Measurements from ENCODE around the gene PIGZ. TPM values are rescaled to one million over a fixed set of nuclear protein-coding genes. Genes with fewer than 3 reads are reported as not detected.

The PIGZ gene
- total RNA-seq, 1 donor: 4.0 TPM

DNA sequence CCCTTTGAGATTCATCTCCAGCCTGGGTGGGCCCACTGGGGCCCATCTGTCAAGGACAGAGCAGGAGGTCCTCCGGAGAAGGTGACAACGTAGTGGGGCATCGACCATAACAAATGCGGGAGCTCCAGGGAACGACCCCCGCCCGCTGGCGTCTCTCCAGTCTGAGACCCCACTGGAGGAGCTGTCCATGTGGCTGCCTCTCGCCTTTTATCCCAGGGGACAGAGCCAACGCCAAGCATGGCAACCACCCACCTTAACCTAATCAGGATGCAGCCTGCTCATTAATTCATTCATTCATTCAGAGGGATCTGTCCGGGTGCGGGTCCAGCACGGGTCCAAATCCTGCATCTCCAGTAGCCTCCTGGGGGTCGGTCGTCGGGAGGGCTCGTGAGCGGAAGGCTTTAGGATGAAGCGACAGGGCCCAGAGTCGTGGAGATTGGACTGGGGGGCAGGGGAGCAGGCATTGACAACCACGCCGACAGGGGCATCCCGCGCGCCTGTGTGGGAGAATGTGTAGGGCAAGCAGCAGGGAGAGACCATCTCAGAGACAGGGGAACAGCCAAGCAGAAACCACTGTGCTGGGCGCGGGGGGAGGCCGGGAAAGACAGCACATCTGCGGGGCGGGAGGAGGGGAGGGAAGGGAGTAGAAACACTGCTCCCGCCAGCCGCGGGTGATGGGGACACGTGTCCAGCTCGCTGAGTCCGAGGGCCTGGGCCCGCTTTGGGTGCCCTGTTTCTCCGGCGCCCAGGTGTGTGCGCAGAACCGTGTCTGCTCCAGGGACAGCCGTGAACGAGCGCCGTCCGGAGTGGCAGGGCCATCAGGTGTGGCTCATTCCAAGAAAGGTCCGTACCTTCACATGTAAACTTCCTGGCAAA, 1.9 kb downstream of the PIGZ start:
- H3K27ac ChIP-seq (ENCODE audit: low read depth, low read length): no peak overlapping the region
- no peak overlapping the region for H3K4me3 ChIP-seq (ENCODE audit: insufficient read depth, low read length)

DNA sequence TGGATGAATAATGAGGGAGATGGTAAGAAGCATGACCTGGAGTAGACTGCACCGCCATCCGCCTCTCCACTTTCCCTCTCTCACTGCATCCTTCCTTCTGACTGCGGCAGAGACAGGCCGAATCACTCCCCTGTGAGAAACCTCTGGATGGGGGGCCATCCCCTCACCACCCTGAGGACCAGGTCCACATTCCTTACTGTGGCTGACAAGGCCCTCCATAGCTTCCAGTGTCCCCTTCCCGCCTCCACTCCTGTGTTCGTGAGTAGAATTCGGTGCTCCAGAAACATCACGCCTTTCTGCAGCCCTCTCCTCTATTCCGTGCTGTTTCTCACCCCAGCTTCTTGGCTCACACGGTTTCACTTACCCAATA, 2.8 kb downstream of the PIGZ start:
- TF ChIP-seq, protein P1, sequence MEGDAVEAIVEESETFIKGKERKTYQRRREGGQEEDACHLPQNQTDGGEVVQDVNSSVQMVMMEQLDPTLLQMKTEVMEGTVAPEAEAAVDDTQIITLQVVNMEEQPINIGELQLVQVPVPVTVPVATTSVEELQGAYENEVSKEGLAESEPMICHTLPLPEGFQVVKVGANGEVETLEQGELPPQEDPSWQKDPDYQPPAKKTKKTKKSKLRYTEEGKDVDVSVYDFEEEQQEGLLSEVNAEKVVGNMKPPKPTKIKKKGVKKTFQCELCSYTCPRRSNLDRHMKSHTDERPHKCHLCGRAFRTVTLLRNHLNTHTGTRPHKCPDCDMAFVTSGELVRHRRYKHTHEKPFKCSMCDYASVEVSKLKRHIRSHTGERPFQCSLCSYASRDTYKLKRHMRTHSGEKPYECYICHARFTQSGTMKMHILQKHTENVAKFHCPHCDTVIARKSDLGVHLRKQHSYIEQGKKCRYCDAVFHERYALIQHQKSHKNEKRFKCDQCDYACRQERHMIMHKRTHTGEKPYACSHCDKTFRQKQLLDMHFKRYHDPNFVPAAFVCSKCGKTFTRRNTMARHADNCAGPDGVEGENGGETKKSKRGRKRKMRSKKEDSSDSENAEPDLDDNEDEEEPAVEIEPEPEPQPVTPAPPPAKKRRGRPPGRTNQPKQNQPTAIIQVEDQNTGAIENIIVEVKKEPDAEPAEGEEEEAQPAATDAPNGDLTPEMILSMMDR (IDR thresholded peaks at IDR 0.05; ENCODE audit: extremely low read depth, low read depth, low read length): no peak
- Histone ChIP-seq H3K36me3 (ENCODE audit: insufficient read depth, low read length) (no peaks in the 10 kb centered on the region), H3K4me3 (ENCODE audit: insufficient read depth, low read length) (no peak overlapping the region), H3K27me3 (ENCODE audit: insufficient read depth, low read length) (no peaks in the 10 kb centered on the region), H3K4me2 (ENCODE audit: insufficient read depth, low read length) (no peak overlapping the region), H3K79me2 (ENCODE audit: insufficient read depth, low read length) (no peaks in the 10 kb centered on the region), H3K9me3 (ENCODE audit: low read depth, low read length) (no peaks in the 10 kb centered on the region), H2AFZ (ENCODE audit: low read length) (no peak overlapping the region), H3K4me1 (ENCODE audit: insufficient read depth, low read length) (peaks cover 7% of the 10 kb centered on the region), H4K20me1 (ENCODE audit: insufficient read depth, low read length) (no peaks in the 10 kb centered on the region), H3K27ac (ENCODE audit: low read depth, low read length) (no peak overlapping the region)
- DNase-seq (ENCODE audit: insufficient read length, low spot score, missing footprints): no peak

More for the DNA sequence above, 1.9 kb downstream of the PIGZ start:
- no peaks in the 10 kb centered on the region for H3K36me3 ChIP-seq (ENCODE audit: insufficient read depth, low read length)
- H3K79me2 ChIP-seq (ENCODE audit: insufficient read depth, low read length): no peaks in the 10 kb centered on the region
- no peaks in the 10 kb centered on the region for H3K27me3 ChIP-seq (ENCODE audit: insufficient read depth, low read length)
- no peak overlapping the region for H3K4me2 ChIP-seq (ENCODE audit: insufficient read depth, low read length)
- no peaks in the 10 kb centered on the region for H4K20me1 ChIP-seq (ENCODE audit: insufficient read depth, low read length)
- no peaks in the 10 kb centered on the region for H3K9me3 ChIP-seq (ENCODE audit: low read depth, low read length)
- TF ChIP-seq, protein P1 (IDR thresholded peaks at IDR 0.05; ENCODE audit: extremely low read depth, low read depth, low read length): no peak
- peaks cover 11% of the 10 kb centered on the region for H3K4me1 ChIP-seq (ENCODE audit: insufficient read depth, low read length)
- DNase-seq (ENCODE audit: insufficient read length, low spot score, missing footprints): peak; percentile 21
- H2AFZ ChIP-seq (ENCODE audit: low read length): no peak overlapping the region

DNA sequence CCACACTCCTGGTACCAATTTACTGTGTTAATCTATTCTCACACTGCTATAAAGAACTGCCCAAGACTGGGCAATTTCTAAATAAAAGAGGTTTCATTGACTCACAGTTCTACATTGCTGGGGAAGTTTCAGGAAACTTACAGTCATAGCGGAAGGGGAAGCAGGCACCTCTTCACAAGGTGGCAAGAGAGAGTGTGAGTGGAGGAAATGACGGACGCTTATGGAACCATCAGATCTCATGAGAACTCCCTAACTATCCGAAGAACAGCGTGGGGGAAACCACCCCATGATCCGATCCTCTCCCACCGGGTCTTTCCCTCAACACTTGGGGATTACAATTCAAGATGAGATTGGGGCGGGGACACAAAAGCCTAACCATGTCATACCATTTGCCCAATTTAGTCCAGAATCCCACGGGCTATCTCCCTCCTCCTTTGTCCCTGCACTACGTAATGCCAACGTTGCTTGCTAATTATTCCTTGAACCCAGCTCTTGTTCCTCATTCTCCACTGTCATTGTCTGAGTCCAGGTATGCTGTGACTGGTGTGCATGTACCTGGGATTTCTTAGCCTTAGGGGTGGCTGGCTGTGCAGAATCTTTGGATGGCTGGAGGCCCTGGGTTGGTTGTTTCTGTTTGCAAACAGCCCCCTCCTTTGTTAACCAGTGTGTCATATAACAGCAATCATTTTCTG, 3.4 kb downstream of the PIGZ start:
- Histone ChIP-seq H3K9me3 (ENCODE audit: low read depth, low read length) (no peaks in the 10 kb centered on the region), H3K79me2 (ENCODE audit: insufficient read depth, low read length) (no peaks in the 10 kb centered on the region), H3K27me3 (ENCODE audit: insufficient read depth, low read length) (no peaks in the 10 kb centered on the region), H3K27ac (ENCODE audit: low read depth, low read length) (no peak overlapping the region), H3K4me3 (ENCODE audit: insufficient read depth, low read length) (no peak overlapping the region), H3K36me3 (ENCODE audit: insufficient read depth, low read length) (no peaks in the 10 kb centered on the region), H3K4me2 (ENCODE audit: insufficient read depth, low read length) (no peak overlapping the region), H4K20me1 (ENCODE audit: insufficient read depth, low read length) (no peaks in the 10 kb centered on the region), H3K4me1 (ENCODE audit: insufficient read depth, low read length) (peaks cover 7% of the 10 kb centered on the region), H2AFZ (ENCODE audit: low read length) (no peak overlapping the region)
- TF ChIP-seq, protein P1 (IDR thresholded peaks at IDR 0.05; ENCODE audit: extremely low read depth, low read depth, low read length): no peak
- DNase-seq (ENCODE audit: insufficient read length, low spot score, missing footprints): no peak

DNA sequence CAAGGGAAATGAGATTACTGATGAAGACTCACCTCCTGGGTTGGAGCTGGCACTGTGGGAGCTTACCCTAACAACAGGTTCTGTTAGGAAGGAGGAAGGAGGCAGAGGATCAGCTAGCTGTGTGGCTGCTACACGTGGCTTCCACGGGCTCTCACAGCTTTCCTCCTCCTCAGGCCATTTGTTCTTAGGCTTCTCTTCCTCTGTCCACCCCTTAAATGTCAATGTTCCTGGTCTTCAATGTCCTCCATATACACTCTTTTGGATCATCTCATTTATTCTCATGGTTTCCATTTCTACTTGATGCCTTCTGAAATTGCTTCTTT, 5.0 kb downstream of the PIGZ start:
- Histone ChIP-seq H3K79me2 (ENCODE audit: insufficient read depth, low read length) (no peaks in the 10 kb centered on the region), H3K27me3 (ENCODE audit: insufficient read depth, low read length) (no peaks in the 10 kb centered on the region), H3K36me3 (ENCODE audit: insufficient read depth, low read length) (no peaks in the 10 kb centered on the region), H3K4me1 (ENCODE audit: insufficient read depth, low read length) (peaks cover 7% of the 10 kb centered on the region), H3K4me2 (ENCODE audit: insufficient read depth, low read length) (no peak overlapping the region), H3K27ac (ENCODE audit: low read depth, low read length) (no peak overlapping the region), H3K4me3 (ENCODE audit: insufficient read depth, low read length) (no peak overlapping the region), H3K9me3 (ENCODE audit: low read depth, low read length) (no peaks in the 10 kb centered on the region), H2AFZ (ENCODE audit: low read length) (no peak overlapping the region), H4K20me1 (ENCODE audit: insufficient read depth, low read length) (no peaks in the 10 kb centered on the region)
- TF ChIP-seq, protein P1 (IDR thresholded peaks at IDR 0.05; ENCODE audit: extremely low read depth, low read depth, low read length): no peak
- DNase-seq (ENCODE audit: insufficient read length, low spot score, missing footprints): no peak
